ENCODE data around the gene WNT10A.

WNT10A gene

DNA sequence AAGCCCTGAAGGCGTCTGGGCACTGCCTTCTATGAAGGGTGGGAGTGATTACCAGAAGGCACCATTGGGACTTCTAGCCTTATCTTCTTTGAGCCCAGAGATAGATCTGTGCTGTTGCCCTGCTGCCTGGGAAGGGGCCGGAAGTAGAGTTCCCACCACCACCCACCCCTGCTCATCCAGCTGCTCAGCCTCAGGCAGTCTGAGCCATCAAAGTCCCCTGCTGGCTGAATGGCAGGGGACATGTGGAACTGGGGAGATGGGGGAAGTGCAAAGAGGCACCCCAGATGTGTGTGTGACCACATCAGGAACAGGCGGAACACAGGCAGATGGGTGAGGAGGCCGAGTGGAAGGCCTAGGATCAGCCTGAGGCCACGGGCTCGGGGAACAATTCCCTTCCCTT lies 3.3 kb upstream of the WNT10A start:
- Histone ChIP-seq H3K79me2 (ENCODE audit: insufficient read depth, low read length) (no peaks in the 10 kb centered on the region), H3F3A (ENCODE audit: insufficient read depth, low read length) (no peaks in the 10 kb centered on the region), H3K9me3 (ENCODE audit: low read length) (no peaks in the 10 kb centered on the region), H3K36me3 (ENCODE audit: insufficient read depth, low read length) (no peaks in the 10 kb centered on the region), H3K4me3 (ENCODE audit: low read depth, low read length, poor library complexity, severe bottlenecking) (no peak overlapping the region), H3K9me2 (ENCODE audit: low read depth, low read length) (no peaks in the 10 kb centered on the region), H3K27me3 (ENCODE audit: insufficient read depth, low read length) (peaks cover 9% of the 10 kb centered on the region), H3K4me1 (ENCODE audit: insufficient read depth, low read length, severe bottlenecking) (peaks cover 60% of the 10 kb centered on the region), H3K27ac (ENCODE audit: low read depth, low read length, poor library complexity, severe bottlenecking) (peak overlapping the region; percentile 89), H2AFZ (ENCODE audit: low read length) (no peak overlapping the region), H3K4me2 (ENCODE audit: low read length) (no peak overlapping the region), H4K20me1 (ENCODE audit: insufficient read depth, low read length) (no peaks in the 10 kb centered on the region), H3K9ac (ENCODE audit: low read length) (no peak overlapping the region; the same call in 1 of the 2 replicates)
- TF ChIP-seq, protein P1, sequence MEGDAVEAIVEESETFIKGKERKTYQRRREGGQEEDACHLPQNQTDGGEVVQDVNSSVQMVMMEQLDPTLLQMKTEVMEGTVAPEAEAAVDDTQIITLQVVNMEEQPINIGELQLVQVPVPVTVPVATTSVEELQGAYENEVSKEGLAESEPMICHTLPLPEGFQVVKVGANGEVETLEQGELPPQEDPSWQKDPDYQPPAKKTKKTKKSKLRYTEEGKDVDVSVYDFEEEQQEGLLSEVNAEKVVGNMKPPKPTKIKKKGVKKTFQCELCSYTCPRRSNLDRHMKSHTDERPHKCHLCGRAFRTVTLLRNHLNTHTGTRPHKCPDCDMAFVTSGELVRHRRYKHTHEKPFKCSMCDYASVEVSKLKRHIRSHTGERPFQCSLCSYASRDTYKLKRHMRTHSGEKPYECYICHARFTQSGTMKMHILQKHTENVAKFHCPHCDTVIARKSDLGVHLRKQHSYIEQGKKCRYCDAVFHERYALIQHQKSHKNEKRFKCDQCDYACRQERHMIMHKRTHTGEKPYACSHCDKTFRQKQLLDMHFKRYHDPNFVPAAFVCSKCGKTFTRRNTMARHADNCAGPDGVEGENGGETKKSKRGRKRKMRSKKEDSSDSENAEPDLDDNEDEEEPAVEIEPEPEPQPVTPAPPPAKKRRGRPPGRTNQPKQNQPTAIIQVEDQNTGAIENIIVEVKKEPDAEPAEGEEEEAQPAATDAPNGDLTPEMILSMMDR (IDR thresholded peaks at IDR 0.05; ENCODE audit: low read length), result no peak
- TF ChIP-seq EZH2 (IDR thresholded peaks at IDR 0.05; ENCODE audit: borderline replicate concordance, low read length), result no peak

DNA sequence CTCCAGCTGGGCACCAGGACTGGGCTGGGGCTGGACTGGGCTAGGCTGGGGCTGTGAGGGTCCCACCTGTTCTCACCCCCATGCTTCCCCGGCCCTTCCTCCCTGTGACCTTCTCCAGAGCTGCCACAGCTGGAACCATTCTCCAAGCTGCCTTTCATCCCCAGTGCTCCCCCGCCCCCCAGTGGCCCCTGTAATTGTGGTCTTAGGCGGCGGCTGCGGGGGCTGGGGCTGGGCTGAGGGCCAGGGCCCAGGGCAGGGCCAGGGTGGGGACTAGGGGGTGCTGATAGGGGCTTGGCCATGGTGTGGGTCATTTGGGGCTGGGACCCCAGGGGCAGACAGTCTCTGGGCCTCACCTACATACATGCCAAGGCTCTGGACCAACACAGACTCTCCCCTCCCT lies 2.8 kb upstream of the WNT10A start:
- Histone ChIP-seq H3K36me3 (ENCODE audit: insufficient read depth, low read length) (no peaks in the 10 kb centered on the region), H3K27ac (ENCODE audit: low read depth, low read length, poor library complexity, severe bottlenecking) (peak overlapping the region; percentile 89), H4K20me1 (ENCODE audit: insufficient read depth, low read length) (no peaks in the 10 kb centered on the region), H3K4me1 (ENCODE audit: insufficient read depth, low read length, severe bottlenecking) (peaks cover 65% of the 10 kb centered on the region), H3K4me2 (ENCODE audit: low read length) (peak overlapping the region; percentile 40; the same call in 1 of the 2 replicates), H3F3A (ENCODE audit: insufficient read depth, low read length) (no peaks in the 10 kb centered on the region), H3K27me3 (ENCODE audit: insufficient read depth, low read length) (peaks cover 5% of the 10 kb centered on the region; the same call in 1 of the 2 replicates), H3K9me3 (ENCODE audit: low read length) (no peaks in the 10 kb centered on the region), H3K9me2 (ENCODE audit: low read depth, low read length) (no peaks in the 10 kb centered on the region), H3K4me3 (ENCODE audit: low read depth, low read length, poor library complexity, severe bottlenecking) (no peak overlapping the region), H3K79me2 (ENCODE audit: insufficient read depth, low read length) (no peaks in the 10 kb centered on the region), H2AFZ (ENCODE audit: low read length) (no peak overlapping the region), H3K9ac (ENCODE audit: low read length) (no peak overlapping the region; the same call in 1 of the 2 replicates)
- no peak for TF ChIP-seq EZH2 (IDR thresholded peaks at IDR 0.05; ENCODE audit: borderline replicate concordance, low read length)
- TF ChIP-seq, protein P1 (IDR thresholded peaks at IDR 0.05; ENCODE audit: low read length), result no peak

DNA sequence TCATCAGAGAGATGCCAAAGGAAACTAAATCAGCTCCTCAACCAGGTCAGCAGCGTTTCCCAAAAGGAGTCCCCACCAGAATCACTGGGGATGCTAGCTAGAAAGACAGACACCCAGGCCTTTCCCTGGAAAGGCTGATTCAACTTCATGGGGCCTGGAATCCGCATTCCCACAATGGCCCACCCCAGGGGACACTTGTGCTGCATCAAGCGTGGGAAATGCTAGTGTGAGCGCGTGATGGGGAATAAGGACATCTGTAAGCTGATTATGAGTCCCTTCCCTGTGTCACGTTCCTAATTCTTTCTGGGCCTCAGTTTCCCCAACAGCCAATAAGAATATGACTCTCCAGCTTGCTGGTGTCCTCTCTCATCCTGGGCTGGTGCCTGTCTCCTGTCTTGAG lies 2.2 kb upstream of the WNT10A start:
- H3K27ac ChIP-seq (ENCODE audit: low read depth, low read length, poor library complexity, severe bottlenecking), result peak overlapping the region; percentile 89
- no peak overlapping the region for H2AFZ ChIP-seq (ENCODE audit: low read length)
- no peaks in the 10 kb centered on the region for H3K9me2 ChIP-seq (ENCODE audit: low read depth, low read length)
- peak overlapping the region; percentile 8; the same call in 1 of the 2 replicates for H3K9ac ChIP-seq (ENCODE audit: low read length)
- no peaks in the 10 kb centered on the region for H4K20me1 ChIP-seq (ENCODE audit: insufficient read depth, low read length)
- H3K79me2 ChIP-seq (ENCODE audit: insufficient read depth, low read length), result no peaks in the 10 kb centered on the region
- no peaks in the 10 kb centered on the region for H3K36me3 ChIP-seq (ENCODE audit: insufficient read depth, low read length)
- no peaks in the 10 kb centered on the region for H3K9me3 ChIP-seq (ENCODE audit: low read length)
- H3K4me3 ChIP-seq (ENCODE audit: low read depth, low read length, poor library complexity, severe bottlenecking), result no peak overlapping the region
- H3F3A ChIP-seq (ENCODE audit: insufficient read depth, low read length), result no peaks in the 10 kb centered on the region
- peaks cover 5% of the 10 kb centered on the region; the same call in 1 of the 2 replicates for H3K27me3 ChIP-seq (ENCODE audit: insufficient read depth, low read length)
- no peak for TF ChIP-seq EZH2 (IDR thresholded peaks at IDR 0.05; ENCODE audit: borderline replicate concordance, low read length)
- TF ChIP-seq, protein P1 (IDR thresholded peaks at IDR 0.05; ENCODE audit: low read length), result no peak
- peaks cover 65% of the 10 kb centered on the region for H3K4me1 ChIP-seq (ENCODE audit: insufficient read depth, low read length, severe bottlenecking)
- peak overlapping the region; percentile 40; the same call in 1 of the 2 replicates for H3K4me2 ChIP-seq (ENCODE audit: low read length)
